Activated CD4-positive, alpha-beta T cell treated with anti-CD3 and anti-CD28 coated beads, Interleukin-2, amount 50 U/mL, for 24 hours (primary cell): ENCODE results near the gene TMPRSS15.

Source experiments
- DNase-seq, 2 donors: peaks; one replicate each; pipeline ENCODE4 v3.0.0-alpha.2; 2020; ENCODE audit warnings: low read depth in 1 of 2, low spot score in 1 of 2

Gene TMPRSS15

DNA sequence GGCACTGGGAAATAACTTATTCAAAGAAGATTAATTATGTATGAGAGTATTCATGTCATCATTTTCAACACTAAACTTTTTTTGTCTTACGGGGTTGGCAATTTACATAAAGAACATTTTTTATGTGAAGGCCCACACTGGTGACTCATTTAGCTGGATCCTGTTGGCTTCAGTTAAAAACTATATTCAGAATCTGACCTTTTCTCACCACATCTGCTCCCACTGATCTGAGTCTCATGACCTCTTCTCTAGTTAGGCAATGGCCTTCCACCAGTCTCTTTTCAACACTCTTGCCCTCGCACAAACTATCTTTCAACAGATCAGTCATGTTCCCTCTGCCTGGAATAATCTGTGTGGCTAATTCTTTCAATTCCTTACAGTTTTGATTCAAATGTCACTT, 53.4 kb downstream of the TMPRSS15 start:
- DNase-seq, result no peak

DNA sequence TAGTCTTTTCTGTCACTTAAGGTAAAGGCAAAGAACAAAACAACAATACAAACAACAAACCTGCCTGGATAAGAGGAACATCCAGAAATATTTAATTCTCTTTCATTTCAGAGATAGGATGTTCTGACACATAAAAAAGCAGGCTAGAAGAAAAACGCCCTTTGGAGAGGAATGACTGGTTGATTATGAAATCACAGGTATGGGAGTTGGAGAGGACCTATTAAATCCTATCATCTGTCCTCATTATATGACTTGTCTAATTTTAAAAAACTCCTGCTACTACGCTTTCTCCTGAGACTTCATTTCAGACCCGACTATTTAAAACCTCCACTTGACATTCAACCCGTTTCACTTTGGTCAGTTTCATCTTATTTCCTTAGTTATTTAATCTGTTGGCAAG, 54.1 kb downstream of the TMPRSS15 start:
- DNase-seq, result no peak

GRCh38 chr21:18340387-18340942, 63.1 kb downstream of the TMPRSS15 start:
- DNase-seq, result no peak

DNA sequence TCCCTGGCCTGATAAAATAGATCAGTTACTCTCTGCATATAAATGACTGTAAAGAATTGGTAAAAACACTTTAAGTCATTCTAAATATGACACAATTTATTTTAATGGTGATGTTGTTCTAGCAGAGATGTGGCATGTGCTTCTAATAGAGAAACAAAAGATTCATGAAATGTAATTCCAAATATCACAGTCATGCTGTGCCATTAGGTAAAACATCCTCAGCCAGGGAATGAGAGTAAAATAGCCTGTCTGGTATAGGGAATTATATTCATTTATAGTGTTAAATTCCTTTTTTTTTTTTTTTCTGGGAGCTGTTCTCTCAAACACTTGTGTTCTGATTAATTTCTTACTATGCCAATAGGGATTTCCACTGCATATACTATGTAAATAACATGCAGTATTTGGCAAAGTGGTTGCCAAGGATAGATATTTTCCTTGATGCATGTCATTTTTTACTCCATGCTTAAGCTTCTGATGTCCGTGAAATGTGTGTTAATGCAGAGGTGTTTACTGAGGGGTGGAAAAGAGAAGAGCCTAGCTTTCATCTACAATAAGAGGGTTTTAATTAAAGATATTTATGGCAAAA, 67.8 kb downstream of the TMPRSS15 start:
- no peak for DNase-seq

DNA sequence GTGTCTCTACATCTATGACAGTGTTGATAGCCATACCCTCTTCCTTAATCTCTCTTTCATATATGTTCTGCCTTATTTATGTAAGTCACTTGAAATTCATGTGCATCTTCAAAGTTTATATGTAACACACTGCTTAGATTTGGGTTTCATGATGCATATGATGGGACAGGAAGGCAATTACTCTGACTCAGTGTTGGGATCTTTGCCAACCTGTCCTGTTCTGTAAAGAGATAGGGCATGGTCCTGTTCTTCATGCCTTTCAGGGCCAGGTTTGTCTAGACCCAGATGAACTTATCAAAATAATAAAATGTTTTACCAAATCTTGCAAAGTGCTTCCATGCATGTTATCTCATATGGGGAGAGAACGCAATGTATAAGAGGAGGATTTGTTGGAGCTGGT, 69.5 kb downstream of the TMPRSS15 start:
- no peak for DNase-seq

GRCh38 chr21:18318156-18318555, 85.4 kb downstream of the TMPRSS15 start:
- no peak for DNase-seq

GRCh38 chr21:18298228-18298627, 105.4 kb downstream of the TMPRSS15 start:
- no peak for DNase-seq

- no peak for DNase-seq
Measured at GRCh38 chr21:18294100-18294499, 109.5 kb downstream of the TMPRSS15 start.

DNA sequence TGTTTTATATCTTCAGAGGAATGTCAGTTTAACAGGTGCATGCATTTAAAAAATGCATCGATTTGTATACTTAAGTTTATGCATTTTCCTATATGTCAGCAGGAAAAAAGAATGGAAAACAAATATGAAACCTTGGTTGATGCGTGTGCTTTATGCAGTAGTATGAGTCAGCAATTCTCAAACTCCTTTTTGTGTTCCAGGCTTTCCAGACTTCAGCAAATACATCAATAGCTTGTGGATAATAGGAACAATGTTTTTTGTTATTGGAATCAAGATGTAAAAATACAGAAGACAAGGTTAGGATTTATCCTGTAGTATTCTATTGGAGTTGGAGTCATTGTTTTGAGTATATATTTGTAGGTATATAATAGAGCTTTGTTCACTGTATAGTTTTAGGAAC, 113.7 kb downstream of the TMPRSS15 start:
- DNase-seq, result no peak

- DNase-seq, result no peak
Measured at GRCh38 chr21:18285379-18285778, 118.2 kb downstream of the TMPRSS15 start.

DNA sequence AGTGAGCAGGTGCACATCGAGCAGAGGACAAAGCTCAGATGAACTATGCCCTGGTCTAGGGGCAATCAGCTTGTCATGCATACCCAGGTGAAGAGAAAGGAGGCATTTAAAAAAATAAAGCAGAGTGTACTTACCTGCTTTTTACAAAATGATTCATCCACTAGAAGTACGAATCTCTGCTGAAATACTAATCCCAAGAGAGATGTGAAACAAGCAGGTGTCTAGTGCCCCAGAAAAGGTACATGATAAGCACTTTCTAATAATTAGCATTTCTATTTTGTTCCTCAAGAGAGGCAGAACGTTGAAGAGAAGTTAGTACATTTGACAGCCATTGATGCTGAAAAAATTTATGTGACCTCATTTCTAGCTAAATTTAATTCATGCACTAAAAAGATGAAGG, 127.8 kb downstream of the TMPRSS15 start:
- DNase-seq, result no peak

DNA sequence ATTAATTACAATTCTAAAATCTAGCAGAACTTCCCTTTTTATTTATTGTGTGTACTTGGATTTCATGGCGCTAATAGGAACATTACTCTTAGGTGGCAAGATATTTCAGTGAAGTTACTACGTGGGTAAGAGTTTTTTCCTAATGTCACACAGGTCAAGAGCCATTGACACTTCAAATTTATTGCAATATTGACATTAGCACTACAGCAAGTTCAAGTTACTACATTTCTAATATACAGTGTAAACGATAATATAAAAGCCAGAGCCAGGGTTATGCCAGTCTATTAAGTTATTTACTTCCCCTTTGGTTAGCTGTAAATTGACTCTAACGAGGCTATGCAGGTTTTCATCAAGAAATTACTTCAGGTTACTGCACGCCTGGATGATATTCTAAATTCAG, 129.2 kb downstream of the TMPRSS15 start:
- DNase-seq, result no peak

DNA sequence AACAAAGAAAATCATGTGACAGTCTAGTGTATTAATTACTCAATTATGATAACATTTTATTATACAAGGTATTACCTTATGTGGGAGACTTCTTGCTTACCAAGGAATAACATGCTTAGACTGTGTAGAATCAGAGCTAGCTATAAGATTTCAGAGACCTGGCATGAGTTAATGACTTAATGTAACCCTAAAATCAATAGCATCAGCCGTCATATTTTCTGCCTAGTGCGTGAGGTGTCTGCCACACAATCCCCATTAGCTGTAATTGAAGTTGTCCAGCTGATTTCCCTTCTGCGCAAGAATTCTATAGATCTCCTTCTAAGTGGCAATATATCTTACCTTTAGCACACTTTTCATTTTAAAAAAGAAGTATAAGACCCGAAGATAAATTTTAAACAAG, 130.2 kb downstream of the TMPRSS15 start:
- no peak for DNase-seq

GRCh38 chr21:18269856-18270255, 133.7 kb downstream of the TMPRSS15 start:
- no peak for DNase-seq

GRCh38 chr21:18268906-18269305, 134.7 kb downstream of the TMPRSS15 start:
- DNase-seq, result no peak

- DNase-seq, result no peak
Measured at GRCh38 chr21:18267496-18267895, 136.1 kb downstream of the TMPRSS15 start.

GRCh38 chr21:18265944-18266343, 137.6 kb downstream of the TMPRSS15 start:
- no peak for DNase-seq

DNA sequence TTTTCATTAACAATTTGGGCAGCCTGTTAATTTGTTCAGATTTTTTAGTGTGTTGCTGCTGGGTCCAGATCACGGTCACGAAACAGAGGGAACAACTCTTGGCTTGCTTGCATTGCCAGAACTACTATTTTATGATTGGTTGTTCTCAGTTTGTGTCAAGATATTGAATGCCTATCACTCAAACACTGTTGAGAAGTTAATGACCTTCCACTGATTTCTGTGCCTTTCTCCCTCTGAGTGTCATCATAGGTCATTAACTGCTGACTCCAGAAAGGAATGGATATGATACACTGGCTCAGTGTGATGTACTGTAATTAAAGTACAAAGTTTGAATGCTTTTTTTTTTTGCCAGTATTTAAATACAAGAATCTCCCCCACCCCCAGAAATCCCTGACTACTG, 149.8 kb downstream of the TMPRSS15 start:
- DNase-seq, result no peak

GRCh38 chr21:18253221-18253620, 150.4 kb downstream of the TMPRSS15 start:
- no peak for DNase-seq

GRCh38 chr21:18252680-18253079, 150.9 kb downstream of the TMPRSS15 start:
- no peak for DNase-seq

- DNase-seq, result no peak
Measured at GRCh38 chr21:18252256-18252655, 151.3 kb downstream of the TMPRSS15 start.

DNA sequence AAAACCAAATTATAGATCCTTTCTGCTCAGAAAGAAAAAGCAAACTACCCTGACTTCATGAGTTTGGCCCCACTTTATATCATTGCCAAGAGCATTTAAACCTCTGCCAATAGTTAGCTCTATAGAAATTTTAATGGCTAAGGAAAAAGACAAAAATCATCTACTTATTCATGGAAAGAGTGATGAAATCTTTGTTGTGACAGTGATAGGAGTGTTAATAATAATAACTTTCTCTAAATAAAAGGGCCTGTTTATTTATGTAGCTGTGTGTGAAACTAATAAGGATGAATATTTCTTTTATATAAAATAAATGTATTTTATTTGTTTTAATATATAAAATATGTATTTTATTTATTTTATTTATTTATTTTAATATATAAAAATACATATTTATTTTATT, 152.5 kb downstream of the TMPRSS15 start:
- no peak for DNase-seq

DNA sequence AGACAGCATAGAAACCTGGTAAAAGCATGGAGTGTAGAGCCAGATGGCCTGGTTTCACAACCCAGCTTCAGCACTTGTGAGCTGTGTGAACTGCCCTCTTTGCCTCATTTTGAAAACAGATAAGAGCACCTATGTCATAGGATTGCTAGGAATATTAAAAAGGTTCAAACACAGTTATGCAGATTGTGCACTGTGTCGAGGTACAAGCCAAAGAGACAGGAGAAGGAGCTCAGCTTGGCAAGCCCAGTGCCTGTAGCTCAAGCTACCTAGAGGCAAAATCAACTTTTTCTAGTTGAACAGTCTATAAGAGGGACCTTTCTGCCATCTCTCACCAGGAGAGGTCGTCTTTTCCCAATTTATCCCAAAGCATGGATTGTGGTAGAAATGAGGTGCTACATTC, 153.9 kb downstream of the TMPRSS15 start:
- no peak for DNase-seq
